ENCODE data around the gene PBX4. TPM values are rescaled to one million over a fixed set of nuclear protein-coding genes. Genes with fewer than 3 reads are reported as not detected.

PBX4 gene
- total RNA-seq, 1 donor from 2014 or later, result 0.46 TPM

DNA sequence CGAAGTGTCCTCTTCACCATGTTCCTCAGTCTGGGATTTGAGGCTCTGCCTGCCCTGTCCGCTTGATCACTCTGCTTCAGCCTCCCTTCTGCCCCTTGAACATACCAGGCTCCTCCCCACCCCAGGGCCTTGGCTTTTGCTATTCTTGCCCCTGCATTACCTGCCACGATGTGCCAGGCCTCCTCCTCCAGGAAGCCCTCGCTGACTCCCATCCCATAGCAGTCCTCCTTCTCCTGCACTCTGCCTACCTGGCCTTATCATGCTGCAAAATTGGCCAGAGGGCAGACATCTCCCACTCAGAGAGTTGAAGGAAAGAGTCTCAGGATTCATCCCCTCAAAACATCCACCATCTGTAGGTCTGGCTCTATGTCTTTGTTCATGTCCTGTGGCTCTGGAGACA, 87.6 kb downstream of the PBX4 start:
- Mint-ChIP-seq H3K4me1 (ENCODE audit: unreplicated experiment) (peaks cover 23% of the 10 kb centered on the region), H3K27me3 (ENCODE audit: unreplicated experiment) (no peaks in the 10 kb centered on the region), H3K27ac (ENCODE audit: unreplicated experiment) (peak overlapping the region; percentile 9), H3K4me3 (ENCODE audit: unreplicated experiment) (no peak overlapping the region), H3K9me3 (ENCODE audit: unreplicated experiment) (no peaks in the 10 kb centered on the region), H3K36me3 (ENCODE audit: unreplicated experiment) (peaks cover 2% of the 10 kb centered on the region)
- no peak for TF ChIP-seq CTCF (IDR thresholded peaks at IDR 0.05)
- DNase-seq (ENCODE audit: extremely low spot score, unreplicated experiment), result no peak

GRCh38 chr19:19530423-19530804, 88.1 kb downstream of the PBX4 start:
- Mint-ChIP-seq H3K4me1 (ENCODE audit: unreplicated experiment) (peaks cover 23% of the 10 kb centered on the region), H3K4me3 (ENCODE audit: unreplicated experiment) (no peak overlapping the region), H3K27ac (ENCODE audit: unreplicated experiment) (peak overlapping the region; percentile 9), H3K9me3 (ENCODE audit: unreplicated experiment) (no peaks in the 10 kb centered on the region), H3K27me3 (ENCODE audit: unreplicated experiment) (no peaks in the 10 kb centered on the region), H3K36me3 (ENCODE audit: unreplicated experiment) (peaks cover 2% of the 10 kb centered on the region)
- no peak for DNase-seq (ENCODE audit: extremely low spot score, unreplicated experiment)
- TF ChIP-seq CTCF (IDR thresholded peaks at IDR 0.05), result no peak

- H3K36me3 Mint-ChIP-seq (ENCODE audit: unreplicated experiment), result peaks cover 2% of the 10 kb centered on the region
- DNase-seq (ENCODE audit: extremely low spot score, unreplicated experiment), result no peak
- H3K4me1 Mint-ChIP-seq (ENCODE audit: unreplicated experiment), result peaks cover 23% of the 10 kb centered on the region
- no peaks in the 10 kb centered on the region for H3K9me3 Mint-ChIP-seq (ENCODE audit: unreplicated experiment)
- no peak overlapping the region for H3K4me3 Mint-ChIP-seq (ENCODE audit: unreplicated experiment)
- TF ChIP-seq CTCF (IDR thresholded peaks at IDR 0.05), result no peak
- H3K27ac Mint-ChIP-seq (ENCODE audit: unreplicated experiment), result peak overlapping the region; percentile 59
- no peaks in the 10 kb centered on the region for H3K27me3 Mint-ChIP-seq (ENCODE audit: unreplicated experiment)
These were observed 88.6 kb downstream of the PBX4 start for GRCh38 chr19:19529783-19530422.

GRCh38 chr19:19528721-19529490, 89.6 kb downstream of the PBX4 start, which contains the start of gene YJEFN3:
YJEFN3 (plus strand) TSS chr19:19528911; CDS start chr19:19528933, 22 bp downstream.
- Mint-ChIP-seq H3K4me3 (ENCODE audit: unreplicated experiment) (no peak within 1 kb of the TSS), H3K27me3 (ENCODE audit: unreplicated experiment) (no peaks in the 10 kb centered on the region), H3K36me3 (ENCODE audit: unreplicated experiment) (peaks cover 2% of the 10 kb centered on the region), H3K9me3 (ENCODE audit: unreplicated experiment) (no peaks in the 10 kb centered on the region), H3K4me1 (ENCODE audit: unreplicated experiment) (peaks cover 23% of the 10 kb centered on the region), H3K27ac (ENCODE audit: unreplicated experiment) (peak within 1 kb of the TSS; percentile 59)
- DNase-seq (ENCODE audit: extremely low spot score, unreplicated experiment), result no peak
- TF ChIP-seq CTCF (IDR thresholded peaks at IDR 0.05), result no peak

All from osteocyte (in vitro differentiated cells).